SK-N-SH treated with all-trans-retinoic acid at 6 μM for 48 hours (cell line): ENCODE data around the gene FTCD.

Experiments
- ARNTL ChIP-seq: fragments of 450-650 bp; formaldehyde crosslinking; IDR thresholded peaks from 2 replicates; pipeline ENCODE4 v1.5.0; 2020; ENCODE audit warnings: low read depth, mild to moderate bottlenecking, moderate library complexity, borderline replicate concordance
- BACH2 ChIP-seq: fragments of 250-450 bp; sonication (Bioruptor Pico); IDR thresholded peaks from 2 replicates; pipeline ENCODE4 v1.9.0; 2021; ENCODE audit warnings: mild to moderate bottlenecking, borderline replicate concordance
- ESRRG ChIP-seq: fragments of 250-450 bp; sonication (Bioruptor Pico); IDR thresholded peaks from 2 replicates; pipeline ENCODE4 v1.6.1; 2021; ENCODE audit warnings: mild to moderate bottlenecking
- RARB ChIP-seq: fragments of 250-450 bp; sonication (Bioruptor Pico); IDR thresholded peaks from 2 replicates; pipeline ENCODE4 v1.8.0; 2021; ENCODE audit warnings: mild to moderate bottlenecking, moderate library complexity
- TOX ChIP-seq: fragments of 250-450 bp; sonication (Bioruptor Pico); IDR thresholded peaks from 2 replicates; pipeline ENCODE4 v1.8.0; 2021; ENCODE audit warnings: mild to moderate bottlenecking, moderate library complexity, borderline replicate concordance
- ZFP30 ChIP-seq: fragments of 450-650 bp; formaldehyde crosslinking; IDR thresholded peaks from 2 replicates; pipeline ENCODE4 v1.5.0; 2022; ENCODE audit warnings: mild to moderate bottlenecking, moderate library complexity
- TF ChIP-seq, protein P1 (sequence below): fragments of 250-450 bp; sonication (Bioruptor Pico); IDR thresholded peaks from 2 replicates; pipeline ENCODE4 v1.8.0; 2020; ENCODE audit warnings: mild to moderate bottlenecking, moderate library complexity, borderline replicate concordance
- TF ChIP-seq, protein P2 (sequence below): fragments of 250-450 bp; sonication (Bioruptor Pico); IDR thresholded peaks from 2 replicates; pipeline ENCODE4 v1.5.1; 2020; ENCODE audit warnings: low read depth, mild to moderate bottlenecking, moderate library complexity
- TF ChIP-seq, protein P3 (sequence below): fragments of 250-450 bp; sonication (Bioruptor Pico); IDR thresholded peaks from 2 replicates; pipeline ENCODE4 v1.5.0; 2020; ENCODE audit warnings: mild to moderate bottlenecking, moderate library complexity
- TF ChIP-seq, protein P4 (sequence below): fragments of 250-450 bp; sonication (Bioruptor Pico); IDR thresholded peaks from 2 replicates; pipeline ENCODE4 v1.8.0; 2021; ENCODE audit warnings: low read depth, mild to moderate bottlenecking, moderate library complexity, borderline replicate concordance
- TF ChIP-seq, protein P5 (sequence below): fragments of 250-450 bp; sonication (Bioruptor Pico); IDR thresholded peaks from 2 replicates; pipeline ENCODE4 v1.5.1; 2021; ENCODE audit warnings: mild to moderate bottlenecking, moderate library complexity

DNA sequence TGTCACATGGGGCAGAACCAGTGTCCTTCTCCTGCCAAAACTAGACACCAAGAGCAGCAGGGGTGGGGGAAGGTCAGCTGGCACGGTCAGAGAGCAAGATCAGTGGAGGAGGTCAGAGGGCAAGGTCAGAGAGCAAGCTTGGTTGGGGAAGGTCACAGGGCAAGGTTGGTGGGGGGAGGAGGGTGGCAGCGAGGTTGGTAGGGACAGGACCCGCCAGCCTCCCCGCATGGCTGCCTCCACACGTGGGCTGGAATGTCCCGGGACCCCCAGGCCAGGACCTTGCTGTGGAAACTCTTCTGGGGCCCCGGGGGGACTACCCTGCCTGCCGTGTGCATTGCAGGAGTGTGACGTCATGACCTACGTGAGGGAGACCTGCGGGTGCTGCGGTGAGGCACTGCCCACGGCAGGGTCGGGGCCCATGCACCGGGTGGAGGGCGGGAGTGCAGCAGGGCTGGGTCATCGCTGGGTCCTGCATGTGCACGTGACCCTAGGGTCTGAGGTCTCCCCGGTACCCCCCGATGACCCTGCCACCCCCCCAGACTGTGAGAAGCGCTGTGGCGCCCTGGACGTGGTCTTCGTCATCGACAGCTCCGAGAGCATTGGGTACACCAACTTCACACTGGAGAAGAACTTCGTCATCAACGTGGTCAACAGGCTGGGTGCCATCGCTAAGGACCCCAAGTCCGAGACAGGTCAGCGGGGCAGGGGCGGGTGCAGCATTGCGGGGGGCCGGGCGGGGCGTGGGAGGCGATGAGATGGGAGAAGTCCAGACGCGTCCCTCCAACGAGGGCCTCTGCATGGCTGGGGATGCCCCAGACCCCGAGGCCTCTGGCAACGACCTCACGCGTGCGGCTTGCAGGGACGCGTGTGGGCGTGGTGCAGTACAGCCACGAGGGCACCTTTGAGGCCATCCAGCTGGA, 30.2 kb downstream of the FTCD start:
- TF ChIP-seq RARB (CRISPR knock-in tag) (no peak), TOX (no peak), BACH2 (CRISPR knock-in tag) (no peak), ARNTL (CRISPR knock-in tag) (no peak), ZFP30 (no peak), ESRRG (CRISPR knock-in tag) (no peak)
- TF ChIP-seq, protein P1, sequence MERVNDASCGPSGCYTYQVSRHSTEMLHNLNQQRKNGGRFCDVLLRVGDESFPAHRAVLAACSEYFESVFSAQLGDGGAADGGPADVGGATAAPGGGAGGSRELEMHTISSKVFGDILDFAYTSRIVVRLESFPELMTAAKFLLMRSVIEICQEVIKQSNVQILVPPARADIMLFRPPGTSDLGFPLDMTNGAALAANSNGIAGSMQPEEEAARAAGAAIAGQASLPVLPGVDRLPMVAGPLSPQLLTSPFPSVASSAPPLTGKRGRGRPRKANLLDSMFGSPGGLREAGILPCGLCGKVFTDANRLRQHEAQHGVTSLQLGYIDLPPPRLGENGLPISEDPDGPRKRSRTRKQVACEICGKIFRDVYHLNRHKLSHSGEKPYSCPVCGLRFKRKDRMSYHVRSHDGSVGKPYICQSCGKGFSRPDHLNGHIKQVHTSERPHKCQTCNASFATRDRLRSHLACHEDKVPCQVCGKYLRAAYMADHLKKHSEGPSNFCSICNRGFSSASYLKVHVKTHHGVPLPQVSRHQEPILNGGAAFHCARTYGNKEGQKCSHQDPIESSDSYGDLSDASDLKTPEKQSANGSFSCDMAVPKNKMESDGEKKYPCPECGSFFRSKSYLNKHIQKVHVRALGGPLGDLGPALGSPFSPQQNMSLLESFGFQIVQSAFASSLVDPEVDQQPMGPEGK (CRISPR knock-in tag): no peak
- TF ChIP-seq, protein P2, sequence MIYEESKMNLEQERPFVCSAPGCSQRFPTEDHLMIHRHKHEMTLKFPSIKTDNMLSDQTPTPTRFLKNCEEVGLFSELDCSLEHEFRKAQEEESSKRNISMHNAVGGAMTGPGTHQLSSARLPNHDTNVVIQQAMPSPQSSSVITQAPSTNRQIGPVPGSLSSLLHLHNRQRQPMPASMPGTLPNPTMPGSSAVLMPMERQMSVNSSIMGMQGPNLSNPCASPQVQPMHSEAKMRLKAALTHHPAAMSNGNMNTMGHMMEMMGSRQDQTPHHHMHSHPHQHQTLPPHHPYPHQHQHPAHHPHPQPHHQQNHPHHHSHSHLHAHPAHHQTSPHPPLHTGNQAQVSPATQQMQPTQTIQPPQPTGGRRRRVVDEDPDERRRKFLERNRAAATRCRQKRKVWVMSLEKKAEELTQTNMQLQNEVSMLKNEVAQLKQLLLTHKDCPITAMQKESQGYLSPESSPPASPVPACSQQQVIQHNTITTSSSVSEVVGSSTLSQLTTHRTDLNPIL (CRISPR knock-in tag): no peak
- TF ChIP-seq, protein P3, sequence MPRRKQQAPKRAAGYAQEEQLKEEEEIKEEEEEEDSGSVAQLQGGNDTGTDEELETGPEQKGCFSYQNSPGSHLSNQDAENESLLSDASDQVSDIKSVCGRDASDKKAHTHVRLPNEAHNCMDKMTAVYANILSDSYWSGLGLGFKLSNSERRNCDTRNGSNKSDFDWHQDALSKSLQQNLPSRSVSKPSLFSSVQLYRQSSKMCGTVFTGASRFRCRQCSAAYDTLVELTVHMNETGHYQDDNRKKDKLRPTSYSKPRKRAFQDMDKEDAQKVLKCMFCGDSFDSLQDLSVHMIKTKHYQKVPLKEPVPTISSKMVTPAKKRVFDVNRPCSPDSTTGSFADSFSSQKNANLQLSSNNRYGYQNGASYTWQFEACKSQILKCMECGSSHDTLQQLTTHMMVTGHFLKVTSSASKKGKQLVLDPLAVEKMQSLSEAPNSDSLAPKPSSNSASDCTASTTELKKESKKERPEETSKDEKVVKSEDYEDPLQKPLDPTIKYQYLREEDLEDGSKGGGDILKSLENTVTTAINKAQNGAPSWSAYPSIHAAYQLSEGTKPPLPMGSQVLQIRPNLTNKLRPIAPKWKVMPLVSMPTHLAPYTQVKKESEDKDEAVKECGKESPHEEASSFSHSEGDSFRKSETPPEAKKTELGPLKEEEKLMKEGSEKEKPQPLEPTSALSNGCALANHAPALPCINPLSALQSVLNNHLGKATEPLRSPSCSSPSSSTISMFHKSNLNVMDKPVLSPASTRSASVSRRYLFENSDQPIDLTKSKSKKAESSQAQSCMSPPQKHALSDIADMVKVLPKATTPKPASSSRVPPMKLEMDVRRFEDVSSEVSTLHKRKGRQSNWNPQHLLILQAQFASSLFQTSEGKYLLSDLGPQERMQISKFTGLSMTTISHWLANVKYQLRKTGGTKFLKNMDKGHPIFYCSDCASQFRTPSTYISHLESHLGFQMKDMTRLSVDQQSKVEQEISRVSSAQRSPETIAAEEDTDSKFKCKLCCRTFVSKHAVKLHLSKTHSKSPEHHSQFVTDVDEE (CRISPR knock-in tag): no peak
- TF ChIP-seq, protein P4, sequence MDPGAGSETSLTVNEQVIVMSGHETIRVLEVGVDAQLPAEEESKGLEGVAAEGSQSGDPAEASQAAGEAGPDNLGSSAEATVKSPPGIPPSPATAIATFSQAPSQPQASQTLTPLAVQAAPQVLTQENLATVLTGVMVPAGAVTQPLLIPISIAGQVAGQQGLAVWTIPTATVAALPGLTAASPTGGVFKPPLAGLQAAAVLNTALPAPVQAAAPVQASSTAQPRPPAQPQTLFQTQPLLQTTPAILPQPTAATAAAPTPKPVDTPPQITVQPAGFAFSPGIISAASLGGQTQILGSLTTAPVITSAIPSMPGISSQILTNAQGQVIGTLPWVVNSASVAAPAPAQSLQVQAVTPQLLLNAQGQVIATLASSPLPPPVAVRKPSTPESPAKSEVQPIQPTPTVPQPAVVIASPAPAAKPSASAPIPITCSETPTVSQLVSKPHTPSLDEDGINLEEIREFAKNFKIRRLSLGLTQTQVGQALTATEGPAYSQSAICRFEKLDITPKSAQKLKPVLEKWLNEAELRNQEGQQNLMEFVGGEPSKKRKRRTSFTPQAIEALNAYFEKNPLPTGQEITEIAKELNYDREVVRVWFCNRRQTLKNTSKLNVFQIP (CRISPR knock-in tag): no peak
- TF ChIP-seq, protein P5, sequence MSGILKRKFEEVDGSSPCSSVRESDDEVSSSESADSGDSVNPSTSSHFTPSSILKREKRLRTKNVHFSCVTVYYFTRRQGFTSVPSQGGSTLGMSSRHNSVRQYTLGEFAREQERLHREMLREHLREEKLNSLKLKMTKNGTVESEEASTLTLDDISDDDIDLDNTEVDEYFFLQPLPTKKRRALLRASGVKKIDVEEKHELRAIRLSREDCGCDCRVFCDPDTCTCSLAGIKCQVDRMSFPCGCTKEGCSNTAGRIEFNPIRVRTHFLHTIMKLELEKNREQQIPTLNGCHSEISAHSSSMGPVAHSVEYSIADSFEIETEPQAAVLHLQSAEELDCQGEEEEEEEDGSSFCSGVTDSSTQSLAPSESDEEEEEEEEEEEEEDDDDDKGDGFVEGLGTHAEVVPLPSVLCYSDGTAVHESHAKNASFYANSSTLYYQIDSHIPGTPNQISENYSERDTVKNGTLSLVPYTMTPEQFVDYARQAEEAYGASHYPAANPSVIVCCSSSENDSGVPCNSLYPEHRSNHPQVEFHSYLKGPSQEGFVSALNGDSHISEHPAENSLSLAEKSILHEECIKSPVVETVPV (CRISPR knock-in tag): no peak
